GM04504 (cell line): ENCODE measurements around the gene GTF2I.
"Not testable (repeated sequence)": the region's sequence is repeated elsewhere in the genome, so short reads cannot be mapped to it uniquely, and the experiment has no call there.

Source experiments
- DNase-seq: peaks from one replicate; pipeline ENCODE4 v3.0.0-alpha.2; 2012; ENCODE audit warnings: low read depth

Gene GTF2I

GRCh38 chr7:74717889-74718288, 60.4 kb downstream of the GTF2I start:
- DNase-seq: no peak

GRCh38 chr7:74718336-74718735, 60.8 kb downstream of the GTF2I start:
- DNase-seq: no peak

GRCh38 chr7:74722153-74722552, 64.6 kb downstream of the GTF2I start:
- DNase-seq: no peak

- no peak for DNase-seq
Measured at GRCh38 chr7:74725840-74726239, 68.3 kb downstream of the GTF2I start.

GRCh38 chr7:74726309-74727101, 69.0 kb downstream of the GTF2I start:
- no peak for DNase-seq

- DNase-seq: not testable (repeated sequence)
Measured at GRCh38 chr7:74728686-74729085, 71.2 kb downstream of the GTF2I start.

- not testable (repeated sequence) for DNase-seq
Measured at GRCh38 chr7:74730186-74730585, 72.7 kb downstream of the GTF2I start.

GRCh38 chr7:74739974-74740703, 82.6 kb downstream of the GTF2I start:
- not testable (repeated sequence) for DNase-seq

GRCh38 chr7:74743936-74744557, 86.5 kb downstream of the GTF2I start:
- DNase-seq: not testable (repeated sequence)

GRCh38 chr7:74753921-74754482, 96.5 kb downstream of the GTF2I start:
- not testable (repeated sequence) for DNase-seq

GRCh38 chr7:74756673-74757072, 99.2 kb downstream of the GTF2I start:
- not testable (repeated sequence) for DNase-seq

GRCh38 chr7:74758268-74758667, 100.8 kb downstream of the GTF2I start:
- DNase-seq: not testable (repeated sequence)

GRCh38 chr7:74758982-74759381, 101.5 kb downstream of the GTF2I start:
- DNase-seq: not testable (repeated sequence)

GRCh38 chr7:74765205-74765918, 107.8 kb downstream of the GTF2I start:
- DNase-seq: not testable (repeated sequence)

- not testable (repeated sequence) for DNase-seq
Measured at GRCh38 chr7:74766509-74766908, 109.0 kb downstream of the GTF2I start.

GRCh38 chr7:74766991-74767390, 109.5 kb downstream of the GTF2I start:
- not testable (repeated sequence) for DNase-seq

- not testable (repeated sequence) for DNase-seq
Measured at GRCh38 chr7:74770062-74770461, 112.5 kb downstream of the GTF2I start.

- not testable (repeated sequence) for DNase-seq
Measured at GRCh38 chr7:74772093-74772492, 114.6 kb downstream of the GTF2I start.

GRCh38 chr7:74773760-74774750, 116.5 kb downstream of the GTF2I start, which contains the start of gene NCF1:
TSS of gene NCF1 (plus strand) at chr7:74774011. CDS start at chr7:74774032, 21 bp downstream.
- DNase-seq: not testable (repeated sequence)

GRCh38 chr7:74775111-74775510, 117.6 kb downstream of the GTF2I start:
- DNase-seq: not testable (repeated sequence)
